HL-60 (cell line): ENCODE results near the gene CRYBB3.

ENCODE experiments used
- GABPA ChIP-seq: IDR thresholded peaks from 2 replicates; pipeline ENCODE4 v1.6.1; 2012; ENCODE audit warnings: low read depth
- POLR2AphosphoS5 ChIP-seq: IDR thresholded peaks from 2 replicates; pipeline ENCODE4 v1.6.1; 2012; ENCODE audit warnings: low read depth
- SPI1 ChIP-seq: IDR thresholded peaks from 2 replicates; pipeline ENCODE4 v1.6.1; 2012; ENCODE audit warnings: low read depth, mild to moderate bottlenecking, borderline replicate concordance
- TF ChIP-seq, protein P1 (sequence below): IDR thresholded peaks from one replicate; pipeline ENCODE4 v1.5.1; 2011; ENCODE audit warnings: low read length, control low read depth, inconsistent platforms; ENCODE audit not compliant: insufficient read depth
- TF ChIP-seq, protein P2 (sequence below): IDR thresholded peaks from 2 replicates; pipeline ENCODE4 v1.6.1; 2012; ENCODE audit warnings: low read depth; ENCODE audit not compliant: insufficient replicate concordance

DNA sequence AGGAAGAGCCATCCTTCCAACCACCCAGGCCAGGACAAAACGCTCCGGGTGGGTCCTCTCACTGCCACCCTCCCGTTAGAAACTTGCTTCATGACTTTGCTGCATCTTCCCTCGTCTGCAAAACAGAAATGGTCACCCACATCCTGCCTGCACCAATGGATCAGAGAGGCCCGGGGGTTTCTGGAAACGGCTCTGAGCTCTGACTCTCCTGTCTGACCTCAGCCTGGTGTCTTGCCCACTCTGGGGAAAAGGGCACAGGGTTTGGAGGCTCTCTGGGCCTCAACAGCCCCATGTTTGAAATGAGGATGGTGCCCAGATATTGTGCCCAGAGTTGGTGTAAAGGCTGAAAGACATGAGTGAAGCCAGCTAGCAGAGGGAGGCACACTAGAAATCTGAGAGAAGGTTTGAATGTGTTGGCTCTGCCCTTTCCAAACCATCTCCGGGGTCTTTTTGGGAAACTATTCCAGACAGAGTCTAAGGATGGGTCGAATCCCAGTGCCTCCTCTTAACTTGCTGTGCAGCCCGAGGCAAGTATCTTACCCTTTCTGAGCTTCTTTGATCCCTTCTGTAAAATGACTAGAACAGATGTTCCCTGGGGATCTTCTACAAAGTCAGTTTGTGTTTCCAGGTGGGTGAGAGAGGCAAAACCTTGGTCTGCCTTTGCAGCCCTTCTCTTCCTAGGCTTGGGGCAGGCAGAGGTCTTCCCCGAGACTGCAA, 2.1 kb downstream of the CRYBB3 start:
- TF ChIP-seq, protein P1, sequence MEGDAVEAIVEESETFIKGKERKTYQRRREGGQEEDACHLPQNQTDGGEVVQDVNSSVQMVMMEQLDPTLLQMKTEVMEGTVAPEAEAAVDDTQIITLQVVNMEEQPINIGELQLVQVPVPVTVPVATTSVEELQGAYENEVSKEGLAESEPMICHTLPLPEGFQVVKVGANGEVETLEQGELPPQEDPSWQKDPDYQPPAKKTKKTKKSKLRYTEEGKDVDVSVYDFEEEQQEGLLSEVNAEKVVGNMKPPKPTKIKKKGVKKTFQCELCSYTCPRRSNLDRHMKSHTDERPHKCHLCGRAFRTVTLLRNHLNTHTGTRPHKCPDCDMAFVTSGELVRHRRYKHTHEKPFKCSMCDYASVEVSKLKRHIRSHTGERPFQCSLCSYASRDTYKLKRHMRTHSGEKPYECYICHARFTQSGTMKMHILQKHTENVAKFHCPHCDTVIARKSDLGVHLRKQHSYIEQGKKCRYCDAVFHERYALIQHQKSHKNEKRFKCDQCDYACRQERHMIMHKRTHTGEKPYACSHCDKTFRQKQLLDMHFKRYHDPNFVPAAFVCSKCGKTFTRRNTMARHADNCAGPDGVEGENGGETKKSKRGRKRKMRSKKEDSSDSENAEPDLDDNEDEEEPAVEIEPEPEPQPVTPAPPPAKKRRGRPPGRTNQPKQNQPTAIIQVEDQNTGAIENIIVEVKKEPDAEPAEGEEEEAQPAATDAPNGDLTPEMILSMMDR, result no peak
- TF ChIP-seq, protein P2, sequence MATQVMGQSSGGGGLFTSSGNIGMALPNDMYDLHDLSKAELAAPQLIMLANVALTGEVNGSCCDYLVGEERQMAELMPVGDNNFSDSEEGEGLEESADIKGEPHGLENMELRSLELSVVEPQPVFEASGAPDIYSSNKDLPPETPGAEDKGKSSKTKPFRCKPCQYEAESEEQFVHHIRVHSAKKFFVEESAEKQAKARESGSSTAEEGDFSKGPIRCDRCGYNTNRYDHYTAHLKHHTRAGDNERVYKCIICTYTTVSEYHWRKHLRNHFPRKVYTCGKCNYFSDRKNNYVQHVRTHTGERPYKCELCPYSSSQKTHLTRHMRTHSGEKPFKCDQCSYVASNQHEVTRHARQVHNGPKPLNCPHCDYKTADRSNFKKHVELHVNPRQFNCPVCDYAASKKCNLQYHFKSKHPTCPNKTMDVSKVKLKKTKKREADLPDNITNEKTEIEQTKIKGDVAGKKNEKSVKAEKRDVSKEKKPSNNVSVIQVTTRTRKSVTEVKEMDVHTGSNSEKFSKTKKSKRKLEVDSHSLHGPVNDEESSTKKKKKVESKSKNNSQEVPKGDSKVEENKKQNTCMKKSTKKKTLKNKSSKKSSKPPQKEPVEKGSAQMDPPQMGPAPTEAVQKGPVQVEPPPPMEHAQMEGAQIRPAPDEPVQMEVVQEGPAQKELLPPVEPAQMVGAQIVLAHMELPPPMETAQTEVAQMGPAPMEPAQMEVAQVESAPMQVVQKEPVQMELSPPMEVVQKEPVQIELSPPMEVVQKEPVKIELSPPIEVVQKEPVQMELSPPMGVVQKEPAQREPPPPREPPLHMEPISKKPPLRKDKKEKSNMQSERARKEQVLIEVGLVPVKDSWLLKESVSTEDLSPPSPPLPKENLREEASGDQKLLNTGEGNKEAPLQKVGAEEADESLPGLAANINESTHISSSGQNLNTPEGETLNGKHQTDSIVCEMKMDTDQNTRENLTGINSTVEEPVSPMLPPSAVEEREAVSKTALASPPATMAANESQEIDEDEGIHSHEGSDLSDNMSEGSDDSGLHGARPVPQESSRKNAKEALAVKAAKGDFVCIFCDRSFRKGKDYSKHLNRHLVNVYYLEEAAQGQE, result no peak
- TF ChIP-seq POLR2AphosphoS5, result no peak
- no peak for TF ChIP-seq GABPA
- TF ChIP-seq SPI1, result no peak
